Activated CD4-positive, CD25-positive, alpha-beta regulatory T cell treated with anti-CD3 and anti-CD28 coated beads, Interleukin-2, amount 50 U/mL, for 24 hours (primary cell): ENCODE results near the gene SH3RF3.
"Not testable (repeated sequence)": the region's sequence is repeated elsewhere in the genome, so short reads cannot be mapped to it uniquely, and the experiment has no call there.

Experiments
- ATAC-seq, 2 donors: fragments of 150-1000 bp; cut with Tn5 transposase; one replicate each; pipeline ENCODE4 v1.10.0; 2021; ENCODE audit warnings: mild to moderate bottlenecking in 1 of 2, moderate library complexity in 1 of 2

The SH3RF3 gene

DNA sequence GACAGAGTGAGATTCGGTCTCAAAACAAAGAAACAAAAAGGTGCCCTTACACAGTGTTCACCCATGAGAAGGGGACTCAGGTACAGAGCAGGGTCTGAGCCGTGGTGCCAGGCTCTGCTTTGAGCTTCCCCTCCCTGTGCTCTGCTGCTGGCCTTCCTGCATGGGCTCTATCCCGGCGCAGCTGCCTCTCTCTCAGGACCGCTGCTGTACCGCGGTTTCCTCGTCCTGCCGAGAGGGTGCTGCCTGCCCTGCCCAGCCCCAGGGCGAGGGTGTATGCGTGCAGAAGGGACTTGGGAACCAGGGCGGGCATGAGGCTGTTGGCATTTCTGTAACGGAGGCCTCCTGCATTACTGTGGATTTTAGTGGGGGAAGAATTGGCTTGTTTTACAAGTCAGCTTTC, 30.1 kb downstream of the SH3RF3 start:
- ATAC-seq: no peak

DNA sequence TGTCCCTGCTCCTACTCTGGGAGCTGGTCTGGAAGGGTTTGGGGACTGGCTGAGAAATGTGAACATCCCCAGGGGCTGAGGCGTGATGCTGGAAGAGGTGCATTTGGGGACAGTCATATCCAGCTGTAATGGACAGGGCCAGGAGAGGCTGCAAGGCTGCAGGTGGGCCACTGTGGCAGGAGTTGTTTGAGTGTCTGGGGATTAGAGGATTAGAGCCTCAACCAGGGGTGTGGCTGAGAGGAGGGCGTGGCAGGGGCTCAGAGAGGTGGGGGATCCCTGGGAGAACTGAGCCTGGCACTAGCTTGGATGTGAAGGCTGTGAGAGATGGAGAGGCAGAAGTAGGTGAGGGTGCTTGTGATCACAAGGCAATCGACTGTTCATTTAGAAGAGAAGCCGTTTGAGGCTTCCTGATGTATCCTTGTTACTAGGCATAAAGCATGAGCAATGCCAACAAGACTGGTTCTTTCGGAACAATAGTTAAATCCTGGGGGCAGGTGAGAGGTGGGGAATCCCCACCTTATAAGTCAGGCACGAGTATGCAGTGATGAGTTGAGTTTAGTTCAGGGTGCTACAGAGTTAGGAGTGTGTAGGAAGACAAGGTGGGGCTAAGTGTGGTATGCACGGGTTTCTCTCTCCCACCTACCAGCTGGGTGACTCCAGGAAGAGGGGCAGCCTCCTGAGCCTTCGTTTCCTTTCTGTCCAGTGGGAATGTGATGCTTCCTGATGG, 31.9 kb downstream of the SH3RF3 start:
- peak; percentile 44 to 58 for ATAC-seq

DNA sequence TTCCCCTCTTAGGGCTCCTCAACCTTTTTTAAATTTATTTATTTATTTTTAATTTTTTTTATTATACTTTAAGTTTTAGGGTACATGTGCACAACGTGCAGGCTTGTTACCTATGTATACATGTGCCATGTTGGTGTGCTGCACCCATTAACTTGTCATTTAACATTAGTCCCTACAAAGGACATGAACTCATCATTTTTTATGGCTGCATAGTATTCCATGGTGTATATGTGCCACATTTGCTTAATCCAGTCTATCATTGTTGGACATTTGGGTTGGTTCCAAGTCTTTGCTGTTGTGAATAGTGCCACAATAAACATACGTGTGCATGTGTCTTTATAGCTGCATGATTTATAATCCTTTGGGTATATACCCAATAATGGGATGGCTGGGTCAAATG, 33.4 kb downstream of the SH3RF3 start:
- ATAC-seq: not testable (repeated sequence)

DNA sequence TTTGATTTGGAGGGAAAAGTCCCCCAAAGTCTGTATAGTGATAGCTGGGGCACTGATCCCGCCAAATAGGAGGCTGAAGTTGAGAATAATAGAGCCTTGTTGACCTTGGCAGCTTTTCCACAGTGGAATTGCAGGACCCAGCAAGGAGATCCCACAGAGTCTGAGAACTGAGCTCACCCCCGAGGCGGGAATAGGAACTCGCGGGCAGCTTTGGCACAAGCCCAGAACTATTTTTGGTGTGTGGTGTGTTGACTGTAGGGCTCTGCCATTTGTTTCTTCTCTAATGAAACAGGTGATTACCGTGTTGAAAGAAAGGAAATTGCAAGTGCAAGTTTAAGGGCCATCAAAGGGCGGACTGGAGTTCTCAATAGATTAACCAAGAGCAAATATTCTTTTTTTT, 34.0 kb downstream of the SH3RF3 start:
- no peak for ATAC-seq

GRCh38 chr2:109164311-109164710, 35.3 kb downstream of the SH3RF3 start:
- ATAC-seq: no peak

GRCh38 chr2:109164739-109165221, 35.8 kb downstream of the SH3RF3 start:
- ATAC-seq: no peak

DNA sequence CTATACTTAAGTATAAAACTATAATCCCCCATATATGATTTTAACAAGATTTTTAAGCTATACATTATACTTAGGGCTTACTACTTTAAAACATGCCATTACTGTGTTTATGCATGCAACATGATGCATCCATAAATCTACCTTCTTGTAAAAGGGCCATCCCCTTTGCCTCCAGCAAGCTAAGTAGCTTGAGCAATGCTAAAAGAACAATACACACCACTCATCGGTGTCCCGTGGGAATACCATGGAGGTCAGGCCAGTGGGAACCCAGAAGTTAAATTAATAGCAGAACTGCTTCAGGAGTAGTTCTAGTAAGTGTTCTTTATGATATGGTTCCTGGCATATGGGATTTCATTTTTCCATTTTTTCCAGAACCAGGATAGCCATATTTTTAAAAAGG, 37.8 kb downstream of the SH3RF3 start:
- no peak for ATAC-seq

- no peak for ATAC-seq
Measured at GRCh38 chr2:109168086-109168485, 39.1 kb downstream of the SH3RF3 start.

DNA sequence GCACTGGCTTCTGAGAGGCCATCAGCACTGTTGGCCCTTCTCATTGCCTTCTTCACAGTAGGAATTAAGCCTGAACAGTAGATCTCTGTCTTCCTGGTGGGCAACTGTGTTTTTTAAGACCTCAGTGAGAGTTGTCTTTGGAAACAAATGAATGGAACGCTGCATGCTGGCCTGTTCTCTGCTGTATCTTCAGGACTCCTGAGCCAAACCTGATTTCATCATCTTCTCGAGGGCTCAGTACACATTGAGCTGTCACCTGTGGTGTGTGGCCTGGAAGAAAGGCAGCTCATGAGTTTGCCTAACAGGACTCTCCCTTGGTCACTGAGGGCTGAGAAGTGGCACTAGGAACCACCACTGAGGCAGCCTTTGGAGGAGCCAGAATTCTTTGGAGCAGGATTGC, 39.7 kb downstream of the SH3RF3 start:
- ATAC-seq: no peak

- no peak for ATAC-seq
Measured at GRCh38 chr2:109170645-109171044, 41.6 kb downstream of the SH3RF3 start.

DNA sequence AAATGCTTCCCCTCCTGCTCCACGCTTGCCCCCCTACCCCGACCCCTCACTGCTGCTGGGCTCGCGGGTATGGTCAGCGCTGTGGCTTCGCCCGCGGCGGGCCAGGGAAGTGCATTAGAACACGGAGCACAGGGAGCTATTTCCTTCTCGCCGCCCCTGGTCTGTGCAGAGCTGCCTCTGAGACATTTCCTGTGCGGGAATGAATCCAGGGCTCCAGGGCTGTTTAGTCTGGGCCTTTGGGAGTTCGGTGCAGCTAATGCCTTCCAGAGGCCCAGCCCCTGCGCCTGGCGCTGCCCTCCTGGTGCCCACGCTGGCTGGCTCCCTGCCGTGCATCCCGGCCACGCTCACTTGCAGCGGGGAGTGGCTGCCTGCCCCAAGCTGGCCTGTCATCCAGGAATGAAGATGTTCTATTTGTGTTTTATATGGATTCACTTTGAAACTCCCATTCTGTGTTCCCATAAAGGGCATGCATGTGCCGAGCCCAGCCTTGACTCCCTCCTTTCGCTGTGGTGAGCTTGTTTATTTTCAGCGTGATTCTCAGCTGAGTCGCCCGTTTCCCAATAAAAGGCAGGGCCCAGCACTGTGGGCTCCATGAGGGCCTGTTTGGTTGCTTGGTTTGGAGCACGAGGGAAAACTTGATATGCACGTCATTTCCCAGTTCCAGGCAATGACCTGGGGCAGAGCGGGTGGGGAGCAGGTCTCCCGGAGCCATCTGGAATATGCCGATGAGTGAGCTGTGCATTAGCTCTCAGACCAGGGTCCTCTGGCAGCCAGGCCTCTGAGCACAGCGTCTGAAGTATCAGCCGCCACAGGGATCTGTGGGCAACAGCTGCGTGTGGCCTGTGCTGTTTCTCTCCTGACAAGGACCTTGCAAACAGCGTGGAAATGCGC, 42.7 kb downstream of the SH3RF3 start:
- no peak for ATAC-seq

DNA sequence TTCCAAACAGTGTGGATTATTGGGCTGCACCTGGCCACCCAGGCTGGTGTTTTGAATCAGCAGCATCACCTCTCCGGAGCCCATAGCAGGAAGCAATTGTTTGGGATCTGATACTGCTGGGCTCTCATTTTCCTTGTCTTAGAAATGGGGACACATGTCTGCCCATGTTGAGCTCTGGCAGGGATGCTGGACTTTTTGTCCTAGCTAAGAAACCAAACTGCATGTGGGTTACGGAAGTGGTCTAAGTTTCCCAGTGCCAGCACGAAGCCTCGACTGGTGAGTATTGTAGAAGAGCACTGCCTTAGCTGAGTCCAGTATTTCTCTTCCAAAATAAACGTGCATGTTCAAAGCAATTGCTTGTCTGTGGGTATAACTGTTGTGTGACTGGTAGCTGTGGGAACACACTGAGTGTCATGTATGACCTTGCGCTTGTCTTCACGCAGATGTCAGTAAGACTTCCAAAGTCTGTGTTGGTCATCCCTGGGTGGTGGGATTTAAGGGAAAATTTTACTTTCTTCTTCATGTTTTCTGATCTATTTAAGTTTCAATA, 43.6 kb downstream of the SH3RF3 start:
- ATAC-seq: no peak

GRCh38 chr2:109173311-109174171, 44.5 kb downstream of the SH3RF3 start:
- no peak for ATAC-seq

DNA sequence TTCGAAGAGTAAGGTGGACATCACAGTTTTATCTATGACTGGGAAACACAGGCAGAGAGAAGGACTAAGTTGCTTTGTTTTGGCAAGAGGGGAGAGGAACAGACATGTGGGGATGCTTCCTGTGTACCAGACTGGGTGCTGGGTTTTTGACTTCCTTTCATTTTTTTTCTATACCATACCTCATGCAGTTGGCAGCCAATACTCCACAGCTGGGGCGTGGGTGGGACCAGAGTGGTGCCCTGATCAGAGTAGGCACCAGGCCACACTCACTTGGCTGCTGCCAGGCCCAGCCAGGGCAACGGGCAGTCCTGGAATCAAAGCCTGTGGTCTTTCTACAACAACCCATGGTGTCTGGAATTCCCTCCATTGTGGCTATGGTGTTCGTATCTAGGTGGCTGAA, 45.2 kb downstream of the SH3RF3 start:
- no peak for ATAC-seq

GRCh38 chr2:109174626-109175349, 45.8 kb downstream of the SH3RF3 start:
- ATAC-seq: no peak

GRCh38 chr2:109175350-109175678, 46.3 kb downstream of the SH3RF3 start:
- no peak for ATAC-seq

- ATAC-seq: no peak
Measured at GRCh38 chr2:109176928-109177327, 47.9 kb downstream of the SH3RF3 start.

DNA sequence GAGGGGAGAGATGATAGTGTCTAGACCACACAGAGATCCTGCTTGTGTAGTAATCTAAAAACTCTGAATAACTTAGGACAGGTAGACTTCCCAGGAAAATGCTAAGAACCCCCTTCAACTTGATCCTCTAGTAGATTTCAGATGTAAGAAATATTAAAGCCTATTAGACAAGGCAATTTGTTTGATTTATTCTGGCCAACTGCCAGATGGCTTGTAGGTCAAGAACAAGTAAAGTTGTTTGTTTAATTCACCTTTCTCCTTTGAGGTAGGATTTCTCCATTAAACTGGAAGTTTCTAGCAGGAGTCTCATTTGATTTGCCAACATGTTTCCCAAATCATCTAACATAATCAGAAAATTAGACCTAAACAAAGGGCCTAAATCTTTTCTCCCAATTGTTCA, 48.6 kb downstream of the SH3RF3 start:
- no peak for ATAC-seq

DNA sequence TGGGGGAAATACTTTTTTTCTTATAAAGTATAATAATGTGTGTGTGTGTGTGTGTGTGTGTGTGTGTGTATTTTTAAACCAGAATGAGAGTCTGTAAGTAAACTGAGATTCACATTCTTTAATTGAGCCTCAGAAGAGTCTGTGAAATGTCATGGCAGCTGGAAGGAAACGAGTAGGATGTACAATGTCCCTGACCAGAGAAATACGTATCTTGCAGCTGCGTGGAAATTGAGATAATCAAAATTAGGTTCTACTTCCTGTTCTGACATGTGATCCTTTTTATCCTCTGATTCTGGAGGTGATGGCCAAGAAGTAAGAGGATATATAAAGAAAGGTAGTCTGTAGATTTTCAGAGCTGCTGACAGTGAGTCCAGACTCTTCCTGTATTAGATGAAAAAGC, 50.0 kb downstream of the SH3RF3 start:
- ATAC-seq: no peak

GRCh38 chr2:109180786-109181185, 51.8 kb downstream of the SH3RF3 start:
- no peak for ATAC-seq

DNA sequence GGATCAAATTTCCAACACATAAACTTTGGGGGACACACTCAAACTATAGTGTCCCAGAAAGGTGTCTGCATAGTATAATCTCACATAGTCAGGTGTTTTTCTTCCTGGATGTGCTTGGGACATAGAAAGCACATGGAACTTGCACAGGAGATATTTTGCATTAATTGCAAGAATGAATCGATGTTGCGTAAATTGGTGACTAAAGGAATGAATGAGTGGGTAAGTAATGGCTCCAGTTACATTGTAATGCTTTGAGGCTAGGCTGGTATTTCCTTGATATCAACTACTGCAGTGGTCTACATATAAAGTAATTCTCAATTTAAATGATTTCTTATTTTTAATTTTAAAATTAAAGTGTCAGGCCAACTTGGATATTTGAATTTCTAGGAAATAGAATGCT, 53.4 kb downstream of the SH3RF3 start:
- ATAC-seq: no peak

DNA sequence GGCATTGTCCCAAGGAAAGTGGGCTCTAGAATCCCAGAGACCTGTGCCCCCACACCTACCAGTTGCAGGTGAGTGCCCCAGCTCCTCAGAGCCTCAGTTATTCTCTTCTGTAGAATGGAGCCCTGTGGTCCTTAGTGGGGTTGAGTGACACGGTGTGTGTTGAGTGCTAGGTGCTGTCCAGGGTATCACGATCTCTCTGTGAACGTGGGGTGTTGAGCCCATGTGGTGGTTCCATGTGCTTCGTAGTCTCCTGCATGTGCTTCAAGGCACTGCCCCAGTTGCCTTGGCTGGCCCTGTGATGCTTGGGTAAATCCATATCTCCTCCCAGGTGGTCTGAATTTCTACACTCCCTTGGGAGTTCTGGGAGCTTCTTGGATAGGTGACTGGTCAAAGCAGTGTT, 54.9 kb downstream of the SH3RF3 start:
- ATAC-seq: no peak
